ENCODE measurements around the gene TCAIM. TPM values are rescaled to one million over a fixed set of nuclear protein-coding genes. Genes with fewer than 3 reads are reported as not detected.

TCAIM gene
- total and polyA plus RNA-seq, 9 donors: 11.1 to 24.0 (median 21.9) TPM

DNA sequence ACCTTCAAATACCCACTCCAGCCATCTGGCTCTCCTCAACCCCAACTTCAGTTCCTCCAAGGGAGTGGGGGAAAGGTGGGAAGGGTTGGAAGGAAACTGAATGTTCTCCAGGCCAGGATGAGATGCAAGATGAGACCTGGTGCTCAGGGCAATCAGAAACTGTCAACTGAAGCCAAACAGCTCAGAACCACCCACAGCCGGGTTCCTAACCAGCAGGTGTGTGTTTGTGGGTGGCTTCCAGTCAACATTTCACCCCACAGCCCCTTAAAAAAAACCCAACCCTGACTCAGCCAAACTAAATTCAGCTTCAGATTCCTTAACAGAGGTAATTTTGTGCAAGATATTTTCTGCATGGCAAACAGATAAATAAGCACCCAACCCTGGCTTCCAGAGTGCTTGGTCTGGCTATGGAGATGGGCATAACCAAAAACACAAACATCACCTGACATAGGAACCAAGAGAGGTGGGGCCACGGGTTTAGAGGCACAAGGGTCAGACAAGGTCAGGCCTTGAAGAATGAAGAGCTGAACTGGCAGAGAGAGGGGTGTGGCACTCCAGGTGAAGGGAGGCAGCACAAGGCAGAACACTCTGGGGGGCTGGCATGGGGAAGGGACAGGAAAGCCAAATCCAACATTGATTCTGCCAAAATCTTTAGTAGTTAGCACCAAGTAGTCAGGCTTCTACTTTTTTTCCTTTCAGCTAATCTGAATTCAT is 104.2 kb downstream of the TCAIM start:
- TF ChIP-seq POLR2A (IDR thresholded peaks at IDR 0.05): no peak
- TF ChIP-seq, protein P1, sequence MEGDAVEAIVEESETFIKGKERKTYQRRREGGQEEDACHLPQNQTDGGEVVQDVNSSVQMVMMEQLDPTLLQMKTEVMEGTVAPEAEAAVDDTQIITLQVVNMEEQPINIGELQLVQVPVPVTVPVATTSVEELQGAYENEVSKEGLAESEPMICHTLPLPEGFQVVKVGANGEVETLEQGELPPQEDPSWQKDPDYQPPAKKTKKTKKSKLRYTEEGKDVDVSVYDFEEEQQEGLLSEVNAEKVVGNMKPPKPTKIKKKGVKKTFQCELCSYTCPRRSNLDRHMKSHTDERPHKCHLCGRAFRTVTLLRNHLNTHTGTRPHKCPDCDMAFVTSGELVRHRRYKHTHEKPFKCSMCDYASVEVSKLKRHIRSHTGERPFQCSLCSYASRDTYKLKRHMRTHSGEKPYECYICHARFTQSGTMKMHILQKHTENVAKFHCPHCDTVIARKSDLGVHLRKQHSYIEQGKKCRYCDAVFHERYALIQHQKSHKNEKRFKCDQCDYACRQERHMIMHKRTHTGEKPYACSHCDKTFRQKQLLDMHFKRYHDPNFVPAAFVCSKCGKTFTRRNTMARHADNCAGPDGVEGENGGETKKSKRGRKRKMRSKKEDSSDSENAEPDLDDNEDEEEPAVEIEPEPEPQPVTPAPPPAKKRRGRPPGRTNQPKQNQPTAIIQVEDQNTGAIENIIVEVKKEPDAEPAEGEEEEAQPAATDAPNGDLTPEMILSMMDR (IDR thresholded peaks at IDR 0.05): no peak
- TF ChIP-seq EP300 (IDR thresholded peaks at IDR 0.05): no peak
- no peak overlapping the region for H3K4me3 ChIP-seq
- no peaks in the 10 kb centered on the region for H3K36me3 ChIP-seq
- H3K4me1 ChIP-seq (ENCODE audit: insufficient read depth): no peaks in the 10 kb centered on the region
- no peak overlapping the region for H3K27ac ChIP-seq
- DNase-seq: no peak
- no peaks in the 10 kb centered on the region for H3K27me3 ChIP-seq
- H3K9me3 ChIP-seq: no peaks in the 10 kb centered on the region
- intact Hi-C loops (cut with DNase I): no loop called here
- 73 to 84% (median 79%) methylated on average over 2 of the region's 2 CpGs for WGBS, 3 donors

DNA sequence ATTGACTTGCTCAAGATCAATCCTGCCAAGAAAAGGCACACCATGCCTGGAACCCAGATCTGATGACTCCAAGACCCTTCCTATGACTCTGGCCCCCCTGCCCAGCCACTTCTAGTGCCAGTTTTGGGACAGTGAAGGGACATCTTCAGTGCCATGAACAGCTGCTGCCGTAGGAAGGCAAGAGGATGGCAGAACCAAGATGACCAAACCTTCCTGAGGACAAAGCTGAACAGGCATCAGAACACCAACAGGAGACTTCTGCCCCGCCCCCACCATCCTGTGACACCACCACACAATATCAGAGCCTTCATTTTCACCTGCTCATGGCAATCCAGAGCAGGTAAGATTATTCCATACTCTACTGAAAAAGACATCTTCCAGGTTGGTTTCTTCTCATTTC is 105.9 kb downstream of the TCAIM start:
- TF ChIP-seq POLR2A (IDR thresholded peaks at IDR 0.05) (no peak), EP300 (IDR thresholded peaks at IDR 0.05) (no peak)
- TF ChIP-seq, protein P1 (IDR thresholded peaks at IDR 0.05): no peak
- H3K9me3 ChIP-seq: no peaks in the 10 kb centered on the region
- WGBS, 3 donors: 92 to 100% (median 97%) methylated on average over 2 of the region's 2 CpGs
- no peak overlapping the region for H3K4me3 ChIP-seq
- intact Hi-C loops (cut with DNase I): no loop called here
- H3K27me3 ChIP-seq: no peaks in the 10 kb centered on the region
- H3K27ac ChIP-seq: no peak overlapping the region
- no peaks in the 10 kb centered on the region for H3K4me1 ChIP-seq (ENCODE audit: insufficient read depth)
- no peak for DNase-seq
- H3K36me3 ChIP-seq: no peaks in the 10 kb centered on the region

DNA sequence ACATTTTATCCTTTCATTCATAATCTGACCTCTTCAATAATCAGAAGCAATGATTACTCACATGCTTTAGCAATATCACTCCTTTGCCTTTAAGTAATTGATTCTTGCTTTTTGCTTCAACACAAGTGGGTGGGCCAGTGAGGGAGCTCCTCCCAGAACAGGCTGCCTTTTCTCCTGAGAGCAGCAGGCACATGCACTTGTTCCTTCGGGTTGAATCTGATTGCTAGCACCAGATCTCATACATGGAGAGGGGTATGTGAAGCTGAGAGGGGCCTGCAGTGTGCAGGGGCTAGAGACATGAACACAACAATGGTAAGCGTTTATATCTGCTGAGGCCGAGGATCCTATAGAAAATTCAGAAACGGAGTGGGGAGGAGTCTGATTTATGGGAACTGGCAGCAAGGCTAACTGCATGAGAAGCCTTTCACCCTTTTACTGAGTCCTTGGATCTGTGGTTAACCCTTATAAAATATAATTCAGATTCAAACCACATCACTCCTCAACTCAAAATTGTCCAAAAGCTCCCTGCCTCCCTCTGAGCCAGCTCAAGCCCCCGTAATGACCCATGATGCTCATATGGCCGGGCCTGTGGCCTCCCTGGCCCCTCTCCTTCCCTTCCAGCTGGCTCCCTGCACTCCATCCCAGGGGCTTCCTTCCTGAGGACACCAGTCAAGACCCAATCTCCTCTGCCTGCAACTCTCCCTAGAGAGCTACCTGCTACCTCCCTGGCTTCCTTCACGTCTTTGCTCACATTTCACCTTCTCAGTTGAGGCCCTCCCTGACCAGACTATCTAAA is 106.5 kb downstream of the TCAIM start:
- H3K4me3 ChIP-seq: no peak overlapping the region
- intact Hi-C loops (cut with DNase I): no loop called here
- no peaks in the 10 kb centered on the region for H3K27me3 ChIP-seq
- no peaks in the 10 kb centered on the region for H3K4me1 ChIP-seq (ENCODE audit: insufficient read depth)
- 89 to 92% (median 91%) methylated on average over 7 of the region's 7 CpGs for WGBS, 3 donors
- no peaks in the 10 kb centered on the region for H3K36me3 ChIP-seq
- TF ChIP-seq EP300 (IDR thresholded peaks at IDR 0.05) (no peak), POLR2A (IDR thresholded peaks at IDR 0.05) (no peak)
- TF ChIP-seq, protein P1 (IDR thresholded peaks at IDR 0.05): no peak
- H3K27ac ChIP-seq: no peak overlapping the region
- H3K9me3 ChIP-seq: no peaks in the 10 kb centered on the region
- no peak for DNase-seq

DNA sequence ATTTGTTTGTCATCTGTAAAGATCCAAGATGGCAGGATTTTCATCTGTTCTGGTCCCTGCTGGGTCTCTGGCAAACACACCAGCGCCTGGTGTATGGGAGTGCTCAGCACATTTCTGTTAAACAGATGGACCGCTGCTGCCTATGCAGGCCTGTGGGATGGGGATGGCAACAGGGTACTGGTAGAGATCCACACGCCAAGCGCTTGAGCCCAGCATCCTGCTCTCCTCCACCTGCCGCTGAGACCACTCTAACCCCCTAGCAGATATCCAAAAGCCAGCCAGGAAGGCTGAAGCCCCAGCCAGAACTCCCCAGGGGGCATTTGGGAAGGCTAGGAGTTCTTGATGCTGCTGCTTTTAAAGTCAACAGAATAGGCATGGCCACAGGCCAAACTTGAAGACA is 107.2 kb downstream of the TCAIM start:
- Histone ChIP-seq H3K36me3 (no peaks in the 10 kb centered on the region), H3K4me3 (no peak overlapping the region), H3K27me3 (no peaks in the 10 kb centered on the region), H3K4me1 (ENCODE audit: insufficient read depth) (no peaks in the 10 kb centered on the region), H3K9me3 (no peaks in the 10 kb centered on the region), H3K27ac (no peak overlapping the region)
- TF ChIP-seq POLR2A (IDR thresholded peaks at IDR 0.05): no peak
- TF ChIP-seq, protein P1 (IDR thresholded peaks at IDR 0.05): no peak
- TF ChIP-seq EP300 (IDR thresholded peaks at IDR 0.05): no peak
- DNase-seq: no peak
- WGBS, 3 donors: 98 to 99% (median 99%) methylated on average over 5 of the region's 5 CpGs
- intact Hi-C loops (cut with DNase I): no loop called here
